HUES64 (cell line): ENCODE data around the gene KLHDC7A.

Source experiments
- H3K27ac ChIP-seq: 2 replicates; pipeline ENCODE4 v1.7.0; 2013; ENCODE audit warnings: low read depth, low read length, inconsistent platforms
- H3K27me3 ChIP-seq: 2 replicates; pipeline ENCODE4 v1.6.1; 2013; ENCODE audit warnings: mild to moderate bottlenecking, low read length; ENCODE audit not compliant: insufficient read depth
- H3K36me3 ChIP-seq: 2 replicates; pipeline ENCODE4 v1.6.1; 2013; ENCODE audit warnings: mild to moderate bottlenecking, low read length; ENCODE audit not compliant: insufficient read depth
- H3K4me1 ChIP-seq: 2 replicates; pipeline ENCODE4 v1.6.1; 2013; ENCODE audit warnings: mild to moderate bottlenecking, low read length, moderate library complexity; ENCODE audit not compliant: insufficient read depth
- H3K4me3 ChIP-seq: 2 replicates; pipeline ENCODE4 v1.5.1; 2013; ENCODE audit warnings: mild to moderate bottlenecking, low read length, moderate library complexity
- H3K9ac ChIP-seq: 2 replicates; pipeline ENCODE4 v1.6.1; 2013; ENCODE audit warnings: mild to moderate bottlenecking, low read depth, low read length
- H3K9me3 ChIP-seq: 2 replicates; pipeline ENCODE4 v1.6.1; 2013; ENCODE audit warnings: low read depth, low read length; ENCODE audit not compliant: insufficient read depth
- whole genome bisulfite sequencing: fragments of 150-250, 120-280 bp; methylation state at CpG from one replicate; pipeline ENCODE4 v1.1.7; 2013; ENCODE audit warnings: missing lambda C conversion rate; 5-methylcytosine and 5-hydroxymethylcytosine counted together

Gene KLHDC7A

GRCh38 chr1:18486195-18486594 lies 5.5 kb downstream of the KLHDC7A start:
- 42% methylated on average over 6 of the region's 7 CpGs for WGBS
- Histone ChIP-seq H3K4me1 (peaks cover 25% of the 10 kb centered on the region), H3K36me3 (peaks cover 19% of the 10 kb centered on the region)

GRCh38 chr1:18489417-18490143 lies 8.8 kb downstream of the KLHDC7A start:
- 85% methylated on average over 2 of the region's 2 CpGs for WGBS
- Histone ChIP-seq H3K9ac (no peak overlapping the region), H3K27me3 (no peaks in the 10 kb centered on the region), H3K36me3 (peaks cover 3% of the 10 kb centered on the region; the same call in 1 of the 2 replicates), H3K9me3 (peaks cover 14% of the 10 kb centered on the region; the same call in 1 of the 2 replicates), H3K4me3 (no peak overlapping the region), H3K27ac (no peak overlapping the region), H3K4me1 (peaks cover 18% of the 10 kb centered on the region)

More at GRCh38 chr1:18486195-18486594, 5.5 kb downstream of the KLHDC7A start:
- Histone ChIP-seq H3K9me3 (no peaks in the 10 kb centered on the region), H3K27ac (no peak overlapping the region), H3K4me3 (no peak overlapping the region), H3K9ac (no peak overlapping the region), H3K27me3 (no peaks in the 10 kb centered on the region)

- H3K27me3 ChIP-seq = no peaks in the 10 kb centered on the region
- WGBS = 83% methylated on average over 3 of the region's 3 CpGs
- no peaks in the 10 kb centered on the region for H3K36me3 ChIP-seq
- no peak overlapping the region for H3K4me3 ChIP-seq
- H3K4me1 ChIP-seq = peaks cover 18% of the 10 kb centered on the region
- peaks cover 15% of the 10 kb centered on the region; the same call in 1 of the 2 replicates for H3K9me3 ChIP-seq
- no peak overlapping the region for H3K9ac ChIP-seq
- no peak overlapping the region for H3K27ac ChIP-seq
These were observed 10.4 kb downstream of the KLHDC7A start for GRCh38 chr1:18491168-18491567.

- no peak overlapping the region for H3K4me3 ChIP-seq
- 84% methylated on average over 3 of the region's 3 CpGs for WGBS
- no peak overlapping the region for H3K9ac ChIP-seq
- no peaks in the 10 kb centered on the region for H3K36me3 ChIP-seq
- H3K4me1 ChIP-seq = no peaks in the 10 kb centered on the region
- no peak overlapping the region for H3K27ac ChIP-seq
- no peaks in the 10 kb centered on the region for H3K27me3 ChIP-seq
- peaks cover 15% of the 10 kb centered on the region; the same call in 1 of the 2 replicates for H3K9me3 ChIP-seq
These were observed 13.6 kb downstream of the KLHDC7A start for GRCh38 chr1:18494304-18494703.

- no peak overlapping the region for H3K27ac ChIP-seq
- H3K36me3 ChIP-seq = no peaks in the 10 kb centered on the region
- 96% methylated on average over 5 of the region's 5 CpGs for WGBS
- no peaks in the 10 kb centered on the region for H3K27me3 ChIP-seq
- H3K9ac ChIP-seq = no peak overlapping the region
- peaks cover 15% of the 10 kb centered on the region; the same call in 1 of the 2 replicates for H3K9me3 ChIP-seq
- no peak overlapping the region for H3K4me3 ChIP-seq
- no peaks in the 10 kb centered on the region for H3K4me1 ChIP-seq
These were observed 14.9 kb downstream of the KLHDC7A start for GRCh38 chr1:18495635-18496034.

- Histone ChIP-seq H3K4me1 (no peaks in the 10 kb centered on the region), H3K4me3 (no peak overlapping the region), H3K27ac (no peak overlapping the region), H3K27me3 (no peaks in the 10 kb centered on the region), H3K9me3 (peaks cover 15% of the 10 kb centered on the region; the same call in 1 of the 2 replicates), H3K36me3 (no peaks in the 10 kb centered on the region), H3K9ac (no peak overlapping the region)
- 73% methylated on average over 1 of the region's 1 CpG for WGBS
These were observed 15.3 kb downstream of the KLHDC7A start for GRCh38 chr1:18496056-18496455.

GRCh38 chr1:18496497-18497235 lies 15.9 kb downstream of the KLHDC7A start:
- Histone ChIP-seq H3K4me1 (no peaks in the 10 kb centered on the region), H3K9me3 (peaks cover 15% of the 10 kb centered on the region; the same call in 1 of the 2 replicates), H3K9ac (no peak overlapping the region), H3K27ac (no peak overlapping the region), H3K36me3 (no peaks in the 10 kb centered on the region), H3K4me3 (no peak overlapping the region), H3K27me3 (no peaks in the 10 kb centered on the region)
- WGBS = 94% methylated on average over 8 of the region's 8 CpGs

- H3K9me3 ChIP-seq = no peaks in the 10 kb centered on the region
- no peak overlapping the region for H3K4me3 ChIP-seq
- 95% methylated on average over 4 of the region's 4 CpGs for WGBS
- no peaks in the 10 kb centered on the region for H3K27me3 ChIP-seq
- H3K4me1 ChIP-seq = no peaks in the 10 kb centered on the region
- no peak overlapping the region for H3K9ac ChIP-seq
- H3K36me3 ChIP-seq = no peaks in the 10 kb centered on the region
- H3K27ac ChIP-seq = no peak overlapping the region
These were observed 21.1 kb downstream of the KLHDC7A start for GRCh38 chr1:18501833-18502232.

- Histone ChIP-seq H3K27me3 (no peaks in the 10 kb centered on the region), H3K36me3 (no peaks in the 10 kb centered on the region), H3K27ac (no peak overlapping the region), H3K9ac (no peak overlapping the region), H3K4me1 (no peaks in the 10 kb centered on the region), H3K9me3 (no peaks in the 10 kb centered on the region), H3K4me3 (no peak overlapping the region)
- 86% methylated on average over 3 of the region's 3 CpGs for WGBS
These were observed 23.9 kb downstream of the KLHDC7A start for GRCh38 chr1:18504609-18505008.

- no peak overlapping the region for H3K9ac ChIP-seq
- no peaks in the 10 kb centered on the region for H3K9me3 ChIP-seq
- H3K36me3 ChIP-seq = no peaks in the 10 kb centered on the region
- no peaks in the 10 kb centered on the region for H3K4me1 ChIP-seq
- no peak overlapping the region for H3K27ac ChIP-seq
- H3K4me3 ChIP-seq = no peak overlapping the region
- H3K27me3 ChIP-seq = no peaks in the 10 kb centered on the region
These were observed 24.9 kb downstream of the KLHDC7A start for GRCh38 chr1:18505666-18506065.

GRCh38 chr1:18508084-18508483 lies 27.4 kb downstream of the KLHDC7A start:
- H3K4me3 ChIP-seq = no peak overlapping the region
- H3K36me3 ChIP-seq = no peaks in the 10 kb centered on the region
- H3K4me1 ChIP-seq = 0 out of 2 replicates have a peak, but pooled peaks cover 2% of the 10 kb centered on the region
- H3K9me3 ChIP-seq = no peaks in the 10 kb centered on the region
- H3K27ac ChIP-seq = no peak overlapping the region
- no CpG with 5 or more reads among the region's 1 CpG for WGBS
- H3K27me3 ChIP-seq = no peaks in the 10 kb centered on the region
- H3K9ac ChIP-seq = no peak overlapping the region
